Measurements from ENCODE around the gene RBMXL3.
A peak's percentile ranks its signal among the peaks of the same experiment; 100 is the strongest.

Gene RBMXL3

GRCh38 chrX:115233497-115234455 is 44.6 kb downstream of the RBMXL3 start, which contains the start of gene LRCH2:
TSS of gene LRCH2 (minus strand) at chrX:115234096. CDS start at chrX:115234041, 55 bp downstream.
- peak; percentile 1 for DNase-seq (ENCODE audit: low spot score)

- no peak for DNase-seq (ENCODE audit: low spot score)
Measured at GRCh38 chrX:115234461-115234860, 45.3 kb downstream of the RBMXL3 start.

GRCh38 chrX:115236560-115236959 is 47.4 kb downstream of the RBMXL3 start:
- no peak for DNase-seq (ENCODE audit: low spot score)

- DNase-seq (ENCODE audit: low spot score) = no peak
Measured at GRCh38 chrX:115237056-115237455, 47.8 kb downstream of the RBMXL3 start.

Data from D341Med (cell line).